Thyroid gland (tissue), 4 donors: Measurements from ENCODE around the gene TMEM44. TPM values are rescaled to one million over a fixed set of nuclear protein-coding genes. Genes with fewer than 3 reads are reported as not detected.

Experiments used
- DNase-seq, 2 donors: peaks; one replicate each; pipeline ENCODE4 v3.0.0-alpha.2; 2019
- H3K27ac ChIP-seq, 3 donors: fragments of 200-600 bp; sonication (generic); 1 replicate in 2 of 3; 2 replicates in 1 of 3; pipeline ENCODE4 v1.5.1; 2016 to 2019; ENCODE audit warnings: mild to moderate bottlenecking in 1 of 3, moderate library complexity in 1 of 3
- H3K27me3 ChIP-seq: fragments of 200-600 bp; sonication (generic); one replicate; pipeline ENCODE4 v1.5.1; 2019
- H3K36me3 ChIP-seq, 2 donors: fragments of 200-600 bp; sonication (generic); one replicate each; pipeline ENCODE4 v1.5.1; 2016 to 2019
- H3K4me1 ChIP-seq, 2 donors: fragments of 200-600 bp; sonication (generic); one replicate each; pipeline ENCODE4 v1.5.1; 2017 to 2019
- H3K4me3 ChIP-seq, 3 donors: fragments of 200-600 bp; sonication (generic); replicated peaks in 1 of 3; 1 replicate in 2 of 3; 2 replicates in 1 of 3; pipeline ENCODE4 v1.5.1; 2016; ENCODE audit warnings: mild to moderate bottlenecking in 1 of 3
- H3K9me3 ChIP-seq: fragments of 200-600 bp; sonication (generic); one replicate; pipeline ENCODE4 v1.5.1; 2017
- POLR2A ChIP-seq, 2 donors: fragments of 450-650 bp; IDR thresholded peaks; one replicate each; pipeline ENCODE4 v1.6.1; 2017; ENCODE audit warnings: antibody characterized with exemption in 2 of 2, mild to moderate bottlenecking in 2 of 2, moderate library complexity in 1 of 2
- WGBS, 2 donors: methylation state at CpG; one replicate each; pipeline ENCODE4 v1.1.5; 2017; 5-methylcytosine and 5-hydroxymethylcytosine counted together
- intact Hi-C: fragments of 100-400 bp; cut with DNase I; formaldehyde crosslinking; loops from one replicate; pipeline ENCODE4 v1.15.1; 2023
- total RNA-seq, 4 donors: library from RNA; depleted of rRNA; stranded (reverse); fragments of >200 nt; gene quantifications; one replicate each; pipeline ENCODE4 v1.2.3, GENCODE V29; 2016
- TF ChIP-seq, protein P1 (sequence below), 6 experiments: fragments of 200-600 bp in 3 of 6; fragments of 450-650 bp in 3 of 6; sonication (generic) in 3 of 6; IDR thresholded peaks; one replicate each; pipeline ENCODE4 v1.5.1; 2016 to 2019; ENCODE audit warnings: antibody characterized with exemption in 6 of 6, mild to moderate bottlenecking in 2 of 6, inconsistent platforms in 1 of 6, moderate library complexity in 1 of 6

Gene TMEM44
- total RNA-seq, 4 donors from 2014 or later, result 6.3 to 11.0 (median 9.7) TPM

DNA sequence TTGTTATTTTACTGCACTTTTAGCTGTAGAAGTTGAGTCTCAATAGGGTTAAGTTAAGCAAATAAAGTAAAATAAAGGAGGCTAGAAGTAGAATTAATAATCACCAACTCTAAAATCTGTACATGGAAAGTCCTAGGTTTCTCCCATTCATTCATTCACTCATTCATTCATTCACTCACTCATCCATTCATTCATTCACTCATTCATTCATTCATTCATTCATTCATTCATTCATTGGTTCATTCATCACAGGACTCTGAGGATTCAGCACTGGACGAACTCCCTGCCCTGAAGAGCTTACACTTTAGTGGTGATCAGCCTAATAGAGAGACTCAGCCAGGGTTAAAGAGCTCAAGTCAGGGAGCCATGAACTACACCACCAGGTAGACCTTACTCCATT lies 43.3 kb upstream of the TMEM44 start:
- intact Hi-C loops, result no loop called here

DNA sequence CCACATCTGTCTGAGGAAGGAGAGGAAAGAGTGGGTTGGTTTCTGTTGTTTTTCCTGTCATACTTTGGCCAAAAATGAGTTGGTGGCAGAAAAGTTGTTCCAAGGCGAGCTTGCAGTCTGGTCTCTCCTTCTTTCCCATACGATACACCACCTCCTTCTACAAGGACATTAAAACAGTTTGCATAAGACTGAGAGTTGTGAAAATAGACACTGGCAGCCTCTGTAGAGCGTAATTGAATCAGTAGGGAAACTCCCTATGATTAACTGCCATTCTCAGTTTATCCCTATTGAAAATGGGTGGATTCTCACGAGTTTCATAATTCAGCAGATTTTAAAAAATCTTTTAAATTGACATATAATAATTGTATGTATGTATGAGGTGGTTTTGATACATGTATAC lies 42.5 kb upstream of the TMEM44 start:
- no peak for TF ChIP-seq POLR2A (IDR thresholded peaks at IDR 0.05)
- TF ChIP-seq, protein P1, sequence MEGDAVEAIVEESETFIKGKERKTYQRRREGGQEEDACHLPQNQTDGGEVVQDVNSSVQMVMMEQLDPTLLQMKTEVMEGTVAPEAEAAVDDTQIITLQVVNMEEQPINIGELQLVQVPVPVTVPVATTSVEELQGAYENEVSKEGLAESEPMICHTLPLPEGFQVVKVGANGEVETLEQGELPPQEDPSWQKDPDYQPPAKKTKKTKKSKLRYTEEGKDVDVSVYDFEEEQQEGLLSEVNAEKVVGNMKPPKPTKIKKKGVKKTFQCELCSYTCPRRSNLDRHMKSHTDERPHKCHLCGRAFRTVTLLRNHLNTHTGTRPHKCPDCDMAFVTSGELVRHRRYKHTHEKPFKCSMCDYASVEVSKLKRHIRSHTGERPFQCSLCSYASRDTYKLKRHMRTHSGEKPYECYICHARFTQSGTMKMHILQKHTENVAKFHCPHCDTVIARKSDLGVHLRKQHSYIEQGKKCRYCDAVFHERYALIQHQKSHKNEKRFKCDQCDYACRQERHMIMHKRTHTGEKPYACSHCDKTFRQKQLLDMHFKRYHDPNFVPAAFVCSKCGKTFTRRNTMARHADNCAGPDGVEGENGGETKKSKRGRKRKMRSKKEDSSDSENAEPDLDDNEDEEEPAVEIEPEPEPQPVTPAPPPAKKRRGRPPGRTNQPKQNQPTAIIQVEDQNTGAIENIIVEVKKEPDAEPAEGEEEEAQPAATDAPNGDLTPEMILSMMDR (IDR thresholded peaks at IDR 0.05), result no peak
- WGBS, 2 donors, result 33 to 41% methylated on average over 4 of the region's 4 CpGs
- H3K27me3 ChIP-seq, result no peaks in the 10 kb centered on the region
- no peaks in the 10 kb centered on the region for H3K36me3 ChIP-seq
- intact Hi-C loops, result no loop called here
- H3K9me3 ChIP-seq, result no peaks in the 10 kb centered on the region
- DNase-seq, result no peak
- no peak overlapping the region for H3K27ac ChIP-seq
- H3K4me3 ChIP-seq, result no peak overlapping the region
- H3K4me1 ChIP-seq, result peaks cover 7 to 13% of the 10 kb centered on the region in 2 donors

More for the DNA sequence above, 43.3 kb upstream of the TMEM44 start:
- Histone ChIP-seq H3K4me3 (no peak overlapping the region), H3K36me3 (no peaks in the 10 kb centered on the region), H3K27me3 (no peaks in the 10 kb centered on the region), H3K27ac (no peak overlapping the region), H3K4me1 (peaks cover 0 to 5% of the 10 kb centered on the region in 2 donors), H3K9me3 (no peaks in the 10 kb centered on the region)
- no peak for DNase-seq
- TF ChIP-seq, protein P1 (IDR thresholded peaks at IDR 0.05), result no peak
- TF ChIP-seq POLR2A (IDR thresholded peaks at IDR 0.05), result no peak
- 75 to 77% methylated on average over 1 of the region's 1 CpG for WGBS, 2 donors

DNA sequence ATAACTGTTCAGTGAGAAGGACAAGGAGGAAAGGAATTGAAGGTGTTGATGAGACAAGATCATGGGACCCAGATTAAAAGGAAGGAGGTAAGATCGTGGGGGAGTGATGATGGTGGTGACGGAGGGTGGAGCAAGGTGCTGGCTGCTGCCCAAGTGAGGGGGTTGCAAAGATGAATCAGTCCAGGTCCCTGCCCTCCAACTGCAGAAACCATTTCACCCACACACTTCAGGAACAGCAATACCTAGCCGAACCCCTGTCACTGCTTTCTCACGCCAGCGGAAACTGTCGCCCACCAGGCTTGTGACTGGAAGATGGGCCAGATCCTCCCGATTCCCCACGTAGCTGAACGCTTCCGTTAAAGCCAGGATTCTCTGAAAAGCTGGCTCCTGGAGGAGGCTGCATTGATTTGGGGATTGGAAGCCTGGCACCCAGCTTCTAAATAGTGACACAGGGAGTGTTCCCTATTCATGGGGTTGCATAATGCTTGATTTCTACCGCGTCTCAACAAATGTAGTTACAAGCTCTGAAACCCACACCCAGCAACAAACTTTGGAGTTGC lies 41.9 kb upstream of the TMEM44 start:
- WGBS, 2 donors, result 46 to 57% methylated on average over 8 to 12 of the region's 12 CpGs
- intact Hi-C loops, result no loop called here
- no peaks in the 10 kb centered on the region for H3K27me3 ChIP-seq
- no peak for DNase-seq
- no peaks in the 10 kb centered on the region for H3K9me3 ChIP-seq
- TF ChIP-seq, protein P1 (IDR thresholded peaks at IDR 0.05), result no peak
- TF ChIP-seq POLR2A (IDR thresholded peaks at IDR 0.05), result no peak
- no peak overlapping the region for H3K4me3 ChIP-seq
- peaks cover 10 to 17% of the 10 kb centered on the region in 2 donors for H3K4me1 ChIP-seq
- no peaks in the 10 kb centered on the region for H3K36me3 ChIP-seq
- H3K27ac ChIP-seq, result no peak overlapping the region

DNA sequence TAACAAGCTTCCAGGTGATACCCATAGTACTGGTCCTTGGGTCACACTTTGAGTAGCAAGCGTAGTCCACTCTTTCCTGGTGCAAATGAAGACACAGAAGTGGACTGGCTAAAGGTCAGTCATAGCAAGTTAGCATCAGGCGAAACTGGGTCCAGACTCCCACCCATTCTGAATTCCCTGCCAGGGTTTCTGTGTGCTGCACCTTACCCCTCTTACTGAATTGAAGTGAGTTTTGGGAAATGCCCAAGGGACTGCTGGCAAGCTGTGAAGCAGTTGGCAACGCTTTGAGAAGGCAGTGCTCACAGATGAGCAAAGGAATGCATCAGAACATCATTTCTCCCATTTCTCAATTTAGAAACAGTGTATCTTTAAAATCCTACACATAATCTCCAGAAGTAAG lies 40.5 kb upstream of the TMEM44 start:
- DNase-seq, result no peak
- Histone ChIP-seq H3K9me3 (no peaks in the 10 kb centered on the region), H3K36me3 (no peaks in the 10 kb centered on the region), H3K27me3 (no peaks in the 10 kb centered on the region), H3K4me3 (no peak overlapping the region), H3K4me1 (peaks cover 10 to 17% of the 10 kb centered on the region in 2 donors), H3K27ac (no peak overlapping the region)
- TF ChIP-seq, protein P1 (IDR thresholded peaks at IDR 0.05), result no peak
- 73 to 83% methylated on average over 3 of the region's 3 CpGs for WGBS, 2 donors
- intact Hi-C loops, result no loop called here

DNA sequence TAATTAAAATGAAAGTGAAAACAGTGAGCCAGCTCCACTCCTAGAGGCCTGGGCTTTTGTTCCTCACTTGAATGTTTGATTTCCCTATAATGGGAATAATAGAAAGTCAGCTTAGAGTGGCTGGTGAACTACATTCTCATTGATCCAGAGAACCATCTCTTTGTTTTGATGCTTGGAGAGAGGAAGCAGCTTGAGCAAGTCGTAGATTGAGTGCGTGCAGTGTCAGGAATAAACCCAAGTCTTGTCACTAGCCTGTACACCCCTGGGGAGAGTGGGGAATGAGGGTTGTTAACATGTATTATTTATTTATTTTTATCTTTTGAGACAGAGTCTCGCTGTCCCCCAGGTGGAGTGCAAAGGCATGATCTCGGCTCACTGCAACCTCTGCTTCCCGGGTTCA lies 39.7 kb upstream of the TMEM44 start:
- intact Hi-C loops, result no loop called here
- peaks cover 10 to 17% of the 10 kb centered on the region in 2 donors for H3K4me1 ChIP-seq

More for the DNA sequence above, 39.7 kb upstream of the TMEM44 start:
- 23 to 37% methylated on average over 5 of the region's 5 CpGs for WGBS, 2 donors
- TF ChIP-seq, protein P1 (IDR thresholded peaks at IDR 0.05), result no peak
- TF ChIP-seq POLR2A (IDR thresholded peaks at IDR 0.05), result no peak
- H3K27me3 ChIP-seq, result no peaks in the 10 kb centered on the region
- no peak for DNase-seq
- H3K4me3 ChIP-seq, result peak overlapping the region in 2 of 3 donors; percentile 49 to 55
- no peaks in the 10 kb centered on the region for H3K36me3 ChIP-seq
- no peaks in the 10 kb centered on the region for H3K9me3 ChIP-seq
- H3K27ac ChIP-seq, result peak overlapping the region; percentile 6 to 94 (median 87)
